Thyroid gland (tissue), 4 donors: ENCODE measurements around the gene DNAJB14.

ENCODE experiments used
- CTCF ChIP-seq, 6 experiments: fragments of 200-600 bp in 3 of 6; fragments of 450-650 bp in 3 of 6; sonication (generic) in 3 of 6; IDR thresholded peaks; one replicate each; pipeline ENCODE4 v1.5.1; 2016 to 2019; ENCODE audit warnings: antibody characterized with exemption in 6 of 6, mild to moderate bottlenecking in 2 of 6, inconsistent platforms in 1 of 6, moderate library complexity in 1 of 6
- POLR2A ChIP-seq, 2 donors: fragments of 450-650 bp; IDR thresholded peaks; one replicate each; pipeline ENCODE4 v1.6.1; 2017; ENCODE audit warnings: antibody characterized with exemption in 2 of 2, mild to moderate bottlenecking in 2 of 2, moderate library complexity in 1 of 2

GRCh38 chr4:99846891-99847290 is 99.5 kb downstream of the DNAJB14 start:
- TF ChIP-seq CTCF (IDR thresholded peaks at IDR 0.05) (no peak), POLR2A (IDR thresholded peaks at IDR 0.05) (no peak)
